Transverse colon (tissue), 4 donors: ENCODE results near the gene PTPRN2. TPM values are rescaled to one million over a fixed set of nuclear protein-coding genes. Genes with fewer than 3 reads are reported as not detected.
"Not testable (repeated sequence)": the region's sequence is repeated elsewhere in the genome, so short reads cannot be mapped to it uniquely, and the experiment has no call there.

Experiments
- DNase-seq: peaks from one replicate; pipeline ENCODE4 v3.0.0-alpha.2; 2019
- H3K27ac ChIP-seq, 4 donors: fragments of 200-600 bp; sonication (generic); 2 replicates each; pipeline ENCODE4 v1.5.1; 2016 to 2018; ENCODE audit warnings: inconsistent platforms in 4 of 4
- H3K27me3 ChIP-seq: fragments of 200-600 bp; sonication (generic); 2 replicates; pipeline ENCODE4 v1.5.1; 2017; ENCODE audit warnings: inconsistent platforms
- H3K36me3 ChIP-seq, 4 donors: fragments of 200-600 bp; sonication (generic); 2 replicates each; pipeline ENCODE4 v1.5.1; 2017 to 2019; ENCODE audit warnings: inconsistent platforms in 4 of 4
- H3K4me1 ChIP-seq, 4 donors: fragments of 200-600 bp; sonication (generic); 2 replicates each; pipeline ENCODE4 v1.5.1; 2017 to 2020; ENCODE audit warnings: inconsistent platforms in 4 of 4
- H3K4me3 ChIP-seq, 4 donors: fragments of 200-600 bp; sonication (generic); 1 replicate in 1 of 4; 2 replicates in 3 of 4; pipeline versions ENCODE4 v1.5.1 to v1.6.1; 2017 to 2019; ENCODE audit warnings: inconsistent platforms in 4 of 4
- H3K9me3 ChIP-seq, 2 donors: fragments of 200-600 bp; sonication (generic); 2 replicates each; pipeline ENCODE4 v1.5.1; 2017 to 2019; ENCODE audit warnings: inconsistent platforms in 2 of 2
- CTCF ChIP-seq, 5 experiments: fragments of 200-600 bp in 3 of 5; fragments of 450-650 bp in 2 of 5; sonication (generic) in 3 of 5; IDR thresholded peaks; 1 replicate in 2 of 5; 2 replicates in 3 of 5; pipeline ENCODE4 v1.5.1; 2016 to 2017; ENCODE audit warnings: antibody characterized with exemption in 5 of 5, inconsistent platforms in 3 of 5, mild to moderate bottlenecking in 2 of 5, moderate library complexity in 1 of 5
- EP300 ChIP-seq: sonication (generic); formaldehyde crosslinking; IDR thresholded peaks from one replicate; pipeline ENCODE4 v1.6.1; 2017; ENCODE audit warnings: antibody characterized with exemption, low read depth
- POLR2A ChIP-seq: fragments of 450-650 bp; IDR thresholded peaks from one replicate; pipeline ENCODE4 v1.6.1; 2016; ENCODE audit warnings: antibody characterized with exemption, mild to moderate bottlenecking, moderate library complexity
- POLR2AphosphoS5 ChIP-seq, 3 donors: sonication (generic); formaldehyde crosslinking; IDR thresholded peaks; one replicate each; pipeline ENCODE4 v1.6.1; 2016; ENCODE audit warnings: antibody characterized with exemption in 3 of 3
- WGBS, 2 donors: methylation state at CpG; one replicate each; pipeline ENCODE4 v1.1.5; 2018; ENCODE audit warnings: low coverage in 1 of 2; 5-methylcytosine and 5-hydroxymethylcytosine counted together
- in situ Hi-C, 4 donors: fragments of 200-750 bp; cut with MboI; loops; one replicate each; pipeline versions ENCODE4 v1.15.0 to v1.15.1; 2017; ENCODE audit warnings: low sequenced_read_pairs in 3 of 4, low pct_ligation_motif_present in 1 of 4, low pct_unique_long_range_greater_than_20kb in 1 of 4
- intact Hi-C: fragments of 100-400 bp; cut with DNase I; formaldehyde crosslinking; loops from one replicate; pipeline ENCODE4 v1.15.1; 2023; ENCODE audit warnings: low total_unique reads
- total RNA-seq, 4 donors: library from RNA; depleted of rRNA; stranded (reverse); fragments of >200 nt; gene quantifications; one replicate each; pipeline ENCODE4 v1.1.0, GENCODE V29; 2016

The PTPRN2 gene
- total RNA-seq, 4 donors from 2014 or later, result 15.4 to 31.1 (median 21.8) TPM

GRCh38 chr7:158461824-158462223 is 125.8 kb downstream of the PTPRN2 start:
- no peaks in the 10 kb centered on the region for H3K27me3 ChIP-seq
- H3K9me3 ChIP-seq, result no peaks in the 10 kb centered on the region
- in situ Hi-C loops, result no loop called here
- intact Hi-C loops, result no loop called here
- DNase-seq, result no peak
- H3K36me3 ChIP-seq, result no peaks in the 10 kb centered on the region
- H3K27ac ChIP-seq, result no peak overlapping the region
- H3K4me1 ChIP-seq, result no peaks in the 10 kb centered on the region
- no peak for TF ChIP-seq POLR2A
- TF ChIP-seq CTCF (IDR thresholded peaks at IDR 0.05), result no peak
- no peak for TF ChIP-seq EP300
- no peak for TF ChIP-seq POLR2AphosphoS5 (IDR thresholded peaks at IDR 0.05)
- H3K4me3 ChIP-seq, result no peak overlapping the region
- 80 to 95% methylated on average over 10 to 11 of the region's 11 CpGs for WGBS, 2 donors

DNA sequence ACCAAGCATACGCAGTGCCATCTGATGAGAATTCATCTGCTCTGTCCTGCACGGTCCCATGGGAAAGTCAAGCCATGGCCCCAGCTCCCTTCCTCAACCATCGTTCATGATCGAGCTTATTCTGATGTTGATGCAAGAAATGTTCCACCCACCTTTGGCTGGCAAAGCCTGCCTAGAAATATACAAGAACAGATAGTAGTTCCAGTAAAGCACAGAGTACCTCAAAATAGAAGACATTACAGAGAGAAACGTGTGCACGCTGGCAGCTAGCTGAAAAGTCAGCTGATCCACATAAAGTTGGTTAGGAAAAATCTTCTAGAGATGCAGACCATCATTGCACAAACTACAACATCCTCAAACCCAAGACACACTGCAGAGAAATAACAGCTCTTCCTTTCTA is 127.0 kb downstream of the PTPRN2 start:
- 60 to 83% methylated on average over 2 to 6 of the region's 6 CpGs for WGBS, 2 donors
- Histone ChIP-seq H3K27ac (no peak overlapping the region), H3K4me3 (no peak overlapping the region), H3K36me3 (no peaks in the 10 kb centered on the region), H3K4me1 (no peaks in the 10 kb centered on the region), H3K9me3 (no peaks in the 10 kb centered on the region), H3K27me3 (no peaks in the 10 kb centered on the region)
- DNase-seq, result no peak
- no peak for TF ChIP-seq POLR2AphosphoS5 (IDR thresholded peaks at IDR 0.05)
- intact Hi-C loops, result no loop called here
- in situ Hi-C loops, result no loop called here

DNA sequence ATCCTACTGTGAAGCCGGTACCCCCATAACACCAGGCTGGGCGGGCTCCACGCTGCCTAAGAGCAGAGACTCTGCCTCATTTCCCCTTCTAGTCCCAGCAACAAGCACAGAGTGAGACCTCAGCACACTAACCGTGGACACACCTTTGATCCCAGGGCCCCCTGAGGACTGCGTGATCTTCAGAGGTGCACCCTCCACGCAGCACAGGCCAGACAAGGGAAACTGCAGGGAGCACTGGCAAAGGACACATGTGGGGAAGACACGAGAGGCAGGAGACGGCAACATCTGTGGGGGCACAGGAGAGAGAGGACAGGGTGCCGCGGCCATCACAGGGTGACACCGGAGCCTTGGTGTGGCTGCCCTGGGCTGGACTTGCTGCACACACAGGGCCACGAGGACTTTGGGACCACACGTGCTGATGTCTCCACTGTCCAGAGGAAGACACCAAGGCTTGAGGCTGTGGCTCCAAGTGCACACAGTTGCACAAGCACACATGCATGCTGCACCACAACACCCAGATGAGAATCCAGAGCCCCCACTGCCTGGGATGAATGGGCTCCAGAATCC is 128.8 kb downstream of the PTPRN2 start:
- in situ Hi-C loops, result no loop called here
- WGBS, 2 donors, result 83% methylated on average over 13 of the region's 13 CpGs; no CpG with 5 or more reads in 1 of the 2 donors

DNA sequence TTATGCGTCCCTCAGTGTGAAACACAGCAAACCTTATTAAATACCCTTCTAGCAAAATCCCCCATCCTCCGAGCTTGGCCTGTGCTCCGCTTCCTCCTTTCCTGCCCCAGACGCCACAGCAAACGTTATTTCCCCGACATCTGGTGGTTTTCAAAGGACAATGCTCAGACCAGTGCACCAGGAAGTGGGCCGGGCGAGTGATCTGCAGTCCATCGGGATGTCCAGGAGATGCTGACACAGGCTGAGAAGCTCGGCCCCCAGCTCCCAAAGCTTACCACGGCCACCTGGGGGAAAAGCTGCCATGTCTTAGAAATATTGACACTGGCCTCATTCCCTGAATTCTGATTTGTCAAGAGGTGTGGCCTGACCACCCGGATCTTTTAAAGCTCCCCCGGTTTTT is 129.5 kb downstream of the PTPRN2 start:
- H3K27me3 ChIP-seq, result no peaks in the 10 kb centered on the region
- no peaks in the 10 kb centered on the region for H3K9me3 ChIP-seq
- in situ Hi-C loops (no loop called here), intact Hi-C loops (no loop called here)
- H3K4me3 ChIP-seq, result no peak overlapping the region
- 59% methylated on average over 13 of the region's 13 CpGs; no CpG with 5 or more reads in 1 of the 2 donors for WGBS, 2 donors
- no peak for TF ChIP-seq CTCF (IDR thresholded peaks at IDR 0.05)
- TF ChIP-seq POLR2A, result no peak
- no peak for TF ChIP-seq EP300
- no peak for TF ChIP-seq POLR2AphosphoS5 (IDR thresholded peaks at IDR 0.05)
- no peaks in the 10 kb centered on the region for H3K36me3 ChIP-seq
- no peak for DNase-seq
- no peak overlapping the region for H3K27ac ChIP-seq
- no peaks in the 10 kb centered on the region for H3K4me1 ChIP-seq

More for the DNA sequence above, 128.8 kb downstream of the PTPRN2 start:
- intact Hi-C loops, result no loop called here
- Histone ChIP-seq H3K4me1 (no peaks in the 10 kb centered on the region), H3K27ac (no peak overlapping the region), H3K4me3 (no peak overlapping the region), H3K27me3 (no peaks in the 10 kb centered on the region), H3K36me3 (no peaks in the 10 kb centered on the region), H3K9me3 (no peaks in the 10 kb centered on the region)
- TF ChIP-seq POLR2AphosphoS5 (IDR thresholded peaks at IDR 0.05) (no peak), EP300 (no peak), POLR2A (no peak), CTCF (IDR thresholded peaks at IDR 0.05) (no peak)
- no peak for DNase-seq

DNA sequence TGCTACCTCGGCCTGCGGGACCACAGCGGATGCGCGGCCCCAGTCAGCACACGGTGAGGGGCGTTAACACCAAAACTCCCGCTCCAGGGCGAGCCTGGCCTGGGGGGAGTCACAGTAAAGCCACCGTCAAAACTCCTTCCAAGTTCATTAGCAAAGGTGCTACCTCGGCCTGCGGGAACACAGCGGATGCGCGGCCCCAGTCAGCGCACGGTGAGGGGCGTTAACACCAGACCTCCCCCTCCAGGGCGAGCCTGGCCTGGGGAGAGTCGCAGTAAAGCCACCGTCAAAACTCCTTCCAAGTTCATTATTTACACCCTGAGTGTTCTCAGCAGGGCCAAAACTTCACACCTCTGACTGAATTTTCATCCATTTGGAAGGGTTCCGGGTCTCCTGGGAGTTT is 130.0 kb downstream of the PTPRN2 start:
- H3K4me1 ChIP-seq, DNase-seq, in situ Hi-C loops, H3K9me3 ChIP-seq, H3K36me3 ChIP-seq, H3K27me3 ChIP-seq, intact Hi-C loops, H3K4me3 ChIP-seq, H3K27ac ChIP-seq: not testable (repeated sequence)
- WGBS, 2 donors, result 96% methylated on average over 22 of the region's 22 CpGs; no CpG with 5 or more reads in 1 of the 2 donors
